OCI-LY7 (cell line): ENCODE data around the gene USB1.

Experiments used
- EZH2phosphoT487 ChIP-seq: fragments of 200-600 bp; sonication (generic); IDR thresholded peaks from 2 replicates; pipeline ENCODE4 v1.6.1; 2018; ENCODE audit warnings: low read depth, borderline replicate concordance, mild to moderate bottlenecking, mixed run types, antibody characterized with exemption, low read length, moderate library complexity, mixed read lengths
- TF ChIP-seq, protein P1 (sequence below): fragments of 200-600 bp; sonication (generic); conservative IDR thresholded peaks from 2 replicates; pipeline ENCODE4 v1.5.1; 2014; ENCODE audit warnings: mild to moderate bottlenecking, antibody characterized with exemption, low read length, moderate library complexity, mixed read lengths

DNA sequence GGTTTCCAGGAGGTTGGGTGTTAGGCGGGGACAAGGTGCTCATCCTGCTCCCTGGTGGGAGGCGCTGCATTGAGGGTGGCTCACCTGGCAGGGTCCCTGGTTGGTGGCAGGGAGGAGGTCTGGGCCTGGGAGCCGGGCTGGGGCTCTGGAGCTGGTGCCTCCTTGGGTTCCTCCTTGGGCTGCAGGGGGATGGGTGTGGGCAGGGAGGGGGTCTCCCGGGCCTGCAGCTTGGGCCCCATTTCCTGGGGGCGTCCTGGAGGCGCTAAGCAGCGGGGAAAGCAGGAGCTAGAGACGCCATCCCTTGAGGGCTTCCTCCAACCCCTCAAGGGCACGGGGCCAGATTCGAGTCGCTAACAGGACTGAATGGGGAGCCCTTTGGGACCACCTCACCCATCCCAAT lies 41.4 kb upstream of the USB1 start:
- TF ChIP-seq, protein P1, sequence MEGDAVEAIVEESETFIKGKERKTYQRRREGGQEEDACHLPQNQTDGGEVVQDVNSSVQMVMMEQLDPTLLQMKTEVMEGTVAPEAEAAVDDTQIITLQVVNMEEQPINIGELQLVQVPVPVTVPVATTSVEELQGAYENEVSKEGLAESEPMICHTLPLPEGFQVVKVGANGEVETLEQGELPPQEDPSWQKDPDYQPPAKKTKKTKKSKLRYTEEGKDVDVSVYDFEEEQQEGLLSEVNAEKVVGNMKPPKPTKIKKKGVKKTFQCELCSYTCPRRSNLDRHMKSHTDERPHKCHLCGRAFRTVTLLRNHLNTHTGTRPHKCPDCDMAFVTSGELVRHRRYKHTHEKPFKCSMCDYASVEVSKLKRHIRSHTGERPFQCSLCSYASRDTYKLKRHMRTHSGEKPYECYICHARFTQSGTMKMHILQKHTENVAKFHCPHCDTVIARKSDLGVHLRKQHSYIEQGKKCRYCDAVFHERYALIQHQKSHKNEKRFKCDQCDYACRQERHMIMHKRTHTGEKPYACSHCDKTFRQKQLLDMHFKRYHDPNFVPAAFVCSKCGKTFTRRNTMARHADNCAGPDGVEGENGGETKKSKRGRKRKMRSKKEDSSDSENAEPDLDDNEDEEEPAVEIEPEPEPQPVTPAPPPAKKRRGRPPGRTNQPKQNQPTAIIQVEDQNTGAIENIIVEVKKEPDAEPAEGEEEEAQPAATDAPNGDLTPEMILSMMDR: no peak
- TF ChIP-seq EZH2phosphoT487: no peak
